Motor neuron (in vitro differentiated cells): ENCODE data around the gene IDH3G. TPM values are rescaled to one million over a fixed set of nuclear protein-coding genes. Genes with fewer than 3 reads are reported as not detected.
"Not testable (repeated sequence)": the region's sequence is repeated elsewhere in the genome, so short reads cannot be mapped to it uniquely, and the experiment has no call there.

Experiments
- ATAC-seq, 8 experiments: fragments of 200-7000 bp; cut with Tn5 transposase; replicated peaks in 6 of 8; 2 replicates each; pipeline ENCODE4 v1.8.0; 2021; ENCODE audit warnings: mild to moderate bottlenecking in 8 of 8, moderate library complexity in 8 of 8
- H3K27ac ChIP-seq, 2 donors: fragments of 250-450 bp; sonication (Bioruptor Pico); 2 replicates each; pipeline ENCODE4 v1.9.0; 2021; ENCODE audit warnings: antibody characterized with exemption in 2 of 2, mild to moderate bottlenecking in 2 of 2, moderate library complexity in 1 of 2
- H3K4me1 ChIP-seq, 2 donors: fragments of 250-450 bp; sonication (Bioruptor Pico); replicated peaks in 1 of 2; 2 replicates each; pipeline ENCODE4 v1.6.1; 2021; ENCODE audit warnings: antibody characterized with exemption in 2 of 2, mild to moderate bottlenecking in 2 of 2, moderate library complexity in 1 of 2
- H3K4me3 ChIP-seq, 5 donors: fragments of 250-450 bp; sonication (Bioruptor Pico); 2 replicates each; pipeline ENCODE4 v1.9.0; 2021; ENCODE audit warnings: antibody characterized with exemption in 5 of 5, mild to moderate bottlenecking in 5 of 5, moderate library complexity in 4 of 5
- WGBS, 10 experiments: fragments of 450-650 bp; shearing (Covaris generic); methylation state at CpG; one replicate each; pipeline ENCODE4 v1.0.0; 2022; 5-methylcytosine and 5-hydroxymethylcytosine counted together
- in situ Hi-C, 9 experiments: fragments of 400-800 bp; cut with MboI; loops; one replicate each; pipeline ENCODE4 v1.15.0; 2021; ENCODE audit warnings: low sequenced_read_pairs in 9 of 9, low pct_unique_long_range_greater_than_20kb in 2 of 9; ENCODE audit not compliant: unreplicated experiment in 9 of 9
- total RNA-seq, 8 experiments: library from RNA; unstranded; fragments of 300-600 nt; gene quantifications; 2 replicates each; pipeline versions ENCODE4 v1.2.3 to v1.2.4, GENCODE V29; 2022

IDH3G gene
- total RNA-seq, 8 experiments from 2014 or later = 32.2 to 69.3 (median 42.6) TPM

GRCh38 chrX:153744210-153745066 lies 49.7 kb downstream of the IDH3G start:
- H3K4me3 ChIP-seq = no peak overlapping the region
- peak overlapping the region; percentile 30 to 69 for H3K27ac ChIP-seq
- ATAC-seq = peak in 1 of 8 experiments; percentile 19
- in situ Hi-C loops = no loop called here
- 30% methylated on average over 2 of the region's 38 CpGs; no CpG with 5 or more reads in 9 of the 10 experiments for whole genome bisulfite sequencing, 10 experiments
- H3K4me1 ChIP-seq = peaks cover 10 to 12% of the 10 kb centered on the region in 2 donors

GRCh38 chrX:153743468-153744209 lies 50.5 kb downstream of the IDH3G start:
- H3K4me3 ChIP-seq, in situ Hi-C loops: not testable (repeated sequence)
- H3K27ac ChIP-seq = peak overlapping the region; percentile 30 to 69
- WGBS, 10 experiments = 40% methylated on average over 2 of the region's 35 CpGs; no CpG with 5 or more reads in 9 of the 10 experiments
- peaks cover 10 to 12% of the 10 kb centered on the region in 2 donors for H3K4me1 ChIP-seq
- ATAC-seq = peak in 7 of 8 experiments; percentile 29 to 66 (median 47)

DNA sequence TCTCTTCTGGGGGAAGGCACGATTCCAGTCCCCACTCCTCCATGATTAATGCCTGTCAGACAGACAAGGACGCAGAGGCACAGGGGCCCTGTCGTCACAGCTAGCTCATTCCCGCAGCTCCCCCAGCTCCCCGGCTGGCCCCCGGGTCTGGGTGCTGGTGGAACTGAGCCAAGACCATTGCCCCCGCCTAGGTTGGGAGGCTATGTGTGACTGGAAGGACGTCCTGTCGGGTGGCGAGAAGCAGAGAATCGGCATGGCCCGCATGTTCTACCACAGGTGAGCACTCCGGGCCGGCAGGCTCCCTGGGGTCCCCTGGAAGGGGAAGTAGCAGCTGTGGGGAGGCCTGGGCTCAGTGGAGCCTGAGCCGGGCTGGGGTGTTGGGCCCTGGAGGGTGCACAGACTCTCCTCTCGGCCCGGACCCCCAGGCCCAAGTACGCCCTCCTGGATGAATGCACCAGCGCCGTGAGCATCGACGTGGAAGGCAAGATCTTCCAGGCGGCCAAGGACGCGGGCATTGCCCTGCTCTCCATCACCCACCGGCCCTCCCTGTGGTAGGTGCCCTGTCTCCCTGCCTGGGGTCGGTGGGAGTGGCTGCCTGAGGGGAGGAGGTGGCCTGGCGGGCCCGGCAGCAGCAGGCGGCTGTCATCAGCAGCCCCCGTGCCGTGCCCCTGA lies 51.2 kb downstream of the IDH3G start:
- H3K4me3 ChIP-seq, in situ Hi-C loops, ATAC-seq: not testable (repeated sequence)
- peak overlapping the region in 1 of 2 donors; percentile 28 for H3K27ac ChIP-seq
- peaks cover 10 to 12% of the 10 kb centered on the region in 2 donors for H3K4me1 ChIP-seq
- WGBS, 10 experiments = no CpG with 5 or more reads among the region's 32 CpGs

DNA sequence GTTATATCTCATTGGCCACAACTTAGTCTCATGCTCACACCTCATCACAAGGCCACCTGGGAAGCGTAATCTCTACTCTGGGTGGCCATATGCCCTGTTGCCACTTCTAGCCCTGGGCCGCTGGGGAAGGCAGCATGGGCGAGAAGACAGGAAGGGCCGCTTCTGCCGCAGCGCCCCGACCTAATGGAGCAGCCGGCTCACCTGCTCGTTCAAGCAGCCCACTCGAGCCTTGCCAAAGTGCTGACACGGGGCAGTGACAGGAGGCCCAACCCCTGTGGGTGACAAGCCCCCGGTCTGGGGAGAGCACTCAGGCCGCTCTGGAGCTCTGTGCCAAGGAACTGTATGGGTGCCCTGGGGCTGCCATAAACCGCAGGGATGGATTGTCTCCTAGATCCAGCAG lies 52.1 kb downstream of the IDH3G start:
- H3K4me3 ChIP-seq, in situ Hi-C loops, ATAC-seq, H3K27ac ChIP-seq: not testable (repeated sequence)
- no CpG with 5 or more reads among the region's 14 CpGs for WGBS, 10 experiments
- H3K4me1 ChIP-seq = peaks cover 10 to 12% of the 10 kb centered on the region in 2 donors

GRCh38 chrX:153741446-153741845 lies 52.7 kb downstream of the IDH3G start:
- no peak for ATAC-seq
- in situ Hi-C loops = no loop called here
- WGBS, 10 experiments = 58% methylated on average over 2 of the region's 14 CpGs; no CpG with 5 or more reads in 9 of the 10 experiments
- peaks cover 10 to 12% of the 10 kb centered on the region in 2 donors for H3K4me1 ChIP-seq
- H3K27ac ChIP-seq = no peak overlapping the region
- H3K4me3 ChIP-seq = no peak overlapping the region

- no peak for ATAC-seq
- 0% methylated on average over 1 of the region's 16 CpGs; no CpG with 5 or more reads in 9 of the 10 experiments for WGBS, 10 experiments
- in situ Hi-C loops = no loop called here
Measured at GRCh38 chrX:153740631-153741222, 53.4 kb downstream of the IDH3G start.

GRCh38 chrX:153739754-153740486 lies 54.3 kb downstream of the IDH3G start:
- in situ Hi-C loops = no loop called here
- no peak overlapping the region for H3K27ac ChIP-seq
- no peak for ATAC-seq
- H3K4me3 ChIP-seq = no peak overlapping the region
- peaks cover 10 to 12% of the 10 kb centered on the region in 2 donors for H3K4me1 ChIP-seq
- WGBS, 10 experiments = 60 to 93% (median 76%) methylated on average over 1 to 6 of the region's 29 CpGs; no CpG with 5 or more reads in 7 of the 10 experiments

More at GRCh38 chrX:153740631-153741222, 53.4 kb downstream of the IDH3G start:
- Histone ChIP-seq H3K27ac (no peak overlapping the region), H3K4me3 (no peak overlapping the region), H3K4me1 (peaks cover 10 to 12% of the 10 kb centered on the region in 2 donors)

DNA sequence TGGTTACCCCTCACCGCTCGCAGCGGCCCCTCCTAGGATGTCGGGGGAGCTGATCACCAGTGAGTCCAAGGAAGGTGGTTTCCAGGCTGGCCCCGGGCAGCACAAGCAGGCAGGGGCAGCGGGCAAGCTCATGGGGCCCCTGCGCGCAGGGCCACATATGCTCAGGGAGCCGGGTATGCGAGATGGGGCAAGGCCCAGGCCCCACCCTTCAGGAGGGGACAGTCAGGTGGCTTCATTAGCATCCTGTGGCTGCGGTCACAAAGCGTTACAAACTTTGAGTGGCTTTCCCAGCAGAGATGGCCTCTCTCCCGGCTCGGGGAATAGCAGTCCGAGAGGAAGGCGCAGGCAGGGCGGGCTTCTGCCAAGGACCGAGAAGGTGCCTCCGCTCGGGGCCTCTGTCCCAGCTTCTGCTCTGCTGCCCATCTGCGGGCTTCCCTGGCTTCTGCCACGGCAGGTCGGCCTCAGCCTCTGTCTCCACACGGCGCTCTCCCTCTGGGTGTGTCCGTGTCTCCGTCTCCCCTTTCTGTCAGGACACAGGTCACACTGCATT lies 56.0 kb downstream of the IDH3G start:
- Histone ChIP-seq H3K4me3 (no peak overlapping the region), H3K27ac (no peak overlapping the region), H3K4me1 (peaks cover 3 to 5% of the 10 kb centered on the region in 2 donors)
- peak in 1 of 8 experiments; percentile 17 for ATAC-seq
- WGBS, 10 experiments = no CpG with 5 or more reads among the region's 27 CpGs
- in situ Hi-C loops = no loop called here

DNA sequence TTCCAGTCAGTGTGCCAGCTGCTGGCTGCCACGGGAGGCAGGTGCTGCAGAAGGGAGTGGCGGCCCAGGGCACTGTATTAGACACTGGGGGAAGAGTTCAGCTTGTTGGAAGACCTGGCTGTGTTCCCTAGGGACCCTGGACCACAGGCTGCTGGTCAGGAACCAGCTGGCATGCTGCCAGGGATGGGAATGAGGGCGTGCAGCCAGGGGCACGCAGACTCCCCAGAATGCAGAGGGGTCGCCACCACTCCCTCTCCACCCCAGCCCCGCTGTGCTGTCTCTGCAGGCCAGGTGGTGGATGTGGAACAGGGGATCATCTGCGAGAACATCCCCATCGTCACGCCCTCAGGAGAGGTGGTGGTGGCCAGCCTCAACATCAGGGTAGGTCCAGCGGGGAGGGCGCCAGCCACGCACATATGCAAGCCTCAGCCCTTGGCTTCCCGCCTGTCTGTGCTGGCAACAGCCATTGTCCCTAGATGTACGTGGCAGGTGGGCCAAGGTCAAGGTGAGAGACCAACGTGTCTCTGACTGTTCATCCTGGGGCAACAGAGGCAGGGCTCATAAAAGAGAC lies 57.2 kb downstream of the IDH3G start:
- 79% methylated on average over 5 of the region's 15 CpGs; no CpG with 5 or more reads in 9 of the 10 experiments for WGBS, 10 experiments
- Histone ChIP-seq H3K27ac (no peak overlapping the region), H3K4me1 (no peaks in the 10 kb centered on the region), H3K4me3 (no peak overlapping the region)
- in situ Hi-C loops = no loop called here
- ATAC-seq = no peak

GRCh38 chrX:153736071-153736820 lies 57.9 kb downstream of the IDH3G start:
- no peak overlapping the region for H3K4me3 ChIP-seq
- no peaks in the 10 kb centered on the region for H3K4me1 ChIP-seq
- ATAC-seq = no peak
- in situ Hi-C loops = no loop called here
- WGBS, 10 experiments = 32 to 90% (median 75%) methylated on average over 2 to 4 of the region's 30 CpGs; no CpG with 5 or more reads in 7 of the 10 experiments
- H3K27ac ChIP-seq = no peak overlapping the region
